NB4 (cell line): ENCODE measurements around the gene BRI3.

Experiments used
- POLR2A ChIP-seq: IDR thresholded peaks from 2 replicates; pipeline ENCODE4 v1.6.1; 2011; ENCODE audit warnings: mild to moderate bottlenecking; ENCODE audit not compliant: insufficient read length; ENCODE audit errors: extremely low read depth
- TF ChIP-seq, protein P1 (sequence below): IDR thresholded peaks from one replicate; pipeline ENCODE4 v1.5.1; 2012; ENCODE audit warnings: low read depth, low read length

DNA sequence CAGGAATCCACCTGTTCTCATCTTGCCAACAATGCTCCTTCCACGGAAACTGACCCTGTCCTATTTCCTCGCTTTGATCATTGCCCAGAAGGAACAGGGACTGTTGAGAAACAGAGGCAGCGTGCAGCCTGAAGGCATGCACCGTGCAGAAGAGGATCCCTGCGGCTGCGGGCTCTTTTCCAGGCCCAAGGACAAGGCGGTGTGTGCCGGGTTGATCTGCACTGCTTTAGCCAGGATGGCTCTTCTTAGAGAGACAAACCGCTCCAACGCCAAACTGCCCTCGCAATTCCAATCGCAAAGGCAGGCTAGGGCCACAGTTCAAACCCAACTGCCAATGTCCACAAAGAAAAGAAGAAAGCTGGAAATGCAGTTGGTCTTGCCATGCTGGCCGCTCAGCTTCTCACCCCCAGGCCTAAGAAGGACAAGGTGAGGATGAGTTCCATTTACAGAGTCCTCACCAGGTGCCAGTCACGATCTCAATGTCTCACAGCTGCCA is 26.5 kb downstream of the BRI3 start:
- TF ChIP-seq, protein P1, sequence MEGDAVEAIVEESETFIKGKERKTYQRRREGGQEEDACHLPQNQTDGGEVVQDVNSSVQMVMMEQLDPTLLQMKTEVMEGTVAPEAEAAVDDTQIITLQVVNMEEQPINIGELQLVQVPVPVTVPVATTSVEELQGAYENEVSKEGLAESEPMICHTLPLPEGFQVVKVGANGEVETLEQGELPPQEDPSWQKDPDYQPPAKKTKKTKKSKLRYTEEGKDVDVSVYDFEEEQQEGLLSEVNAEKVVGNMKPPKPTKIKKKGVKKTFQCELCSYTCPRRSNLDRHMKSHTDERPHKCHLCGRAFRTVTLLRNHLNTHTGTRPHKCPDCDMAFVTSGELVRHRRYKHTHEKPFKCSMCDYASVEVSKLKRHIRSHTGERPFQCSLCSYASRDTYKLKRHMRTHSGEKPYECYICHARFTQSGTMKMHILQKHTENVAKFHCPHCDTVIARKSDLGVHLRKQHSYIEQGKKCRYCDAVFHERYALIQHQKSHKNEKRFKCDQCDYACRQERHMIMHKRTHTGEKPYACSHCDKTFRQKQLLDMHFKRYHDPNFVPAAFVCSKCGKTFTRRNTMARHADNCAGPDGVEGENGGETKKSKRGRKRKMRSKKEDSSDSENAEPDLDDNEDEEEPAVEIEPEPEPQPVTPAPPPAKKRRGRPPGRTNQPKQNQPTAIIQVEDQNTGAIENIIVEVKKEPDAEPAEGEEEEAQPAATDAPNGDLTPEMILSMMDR: no peak
- TF ChIP-seq POLR2A: no peak
